AG04450 (cell line): ENCODE results near the gene SHMT2. TPM values are rescaled to one million over a fixed set of nuclear protein-coding genes. Genes with fewer than 3 reads are reported as not detected.

ENCODE experiments used
- CTCF ChIA-PET: fragments of 300-600, 350-600 bp; formaldehyde crosslinking; extraction: SDS; loops from one replicate; lab custom pipeline; 2022; ENCODE audit warnings: antibody characterized with exemption, inconsistent platforms; lab: Charles Lee
- POLR2A ChIA-PET: fragments of 350-600 bp; formaldehyde crosslinking; extraction: SDS; loops from one replicate; lab custom pipeline; 2021; ENCODE audit warnings: antibody characterized with exemption, inconsistent platforms; lab: Yijun Ruan, JAX
- DNase-seq: peaks from one replicate; pipeline ENCODE4 v3.0.0-alpha.2; 2011; ENCODE audit warnings: low read depth, low spot score
- H3K27ac ChIP-seq: one replicate; pipeline ENCODE4 v1.5.1; 2012; ENCODE audit warnings: low read depth, low read length, control low read depth
- H3K27me3 ChIP-seq: one replicate; pipeline ENCODE4 v1.6.0; 2012; ENCODE audit warnings: low read length; ENCODE audit not compliant: control insufficient read depth, insufficient read depth
- H3K4me3 ChIP-seq: 2 replicates; pipeline ENCODE4 v1.5.1; 2011; ENCODE audit warnings: mild to moderate bottlenecking, low read depth, low read length, control low read depth
- H3K9me3 ChIP-seq: 2 replicates; pipeline ENCODE4 v1.5.1; 2012; ENCODE audit warnings: low read length; ENCODE audit not compliant: control insufficient read depth, insufficient read depth
- polyA minus RNA-seq: library from RNA; depleted of rRNA, polyadenylated mRNA; stranded (reverse); fragments of >200 nt; gene quantifications from 2 replicates; pipeline ENCODE4 v1.2.3, GENCODE V29; 2011; rRNA and poly(A)+ RNA removed
- polyA plus RNA-seq: library from polyadenylated mRNA; depleted of rRNA; stranded (reverse); fragments of >200 nt; gene quantifications from 2 replicates; pipeline ENCODE4 v1.2.3, GENCODE V29; 2011; rRNA removed
- TF ChIP-seq, protein P1 (sequence below): IDR thresholded peaks from 2 replicates; pipeline ENCODE4 v1.5.1; 2011; ENCODE audit warnings: low read depth, low read length, control low read depth, inconsistent platforms

SHMT2 gene
- polyA plus RNA-seq (266 and 314 TPM in 2 replicates), polyA minus RNA-seq (213 and 339 TPM in 2 replicates)

GRCh38 chr12:57229634-57230380 lies at the start of gene SHMT2:
Gene SHMT2 (plus strand): TSS chr12:57229711. CDS start chr12:57229779, 68 bp downstream.
- Histone ChIP-seq H3K4me3 (peak within 1 kb of the TSS; percentile 87), H3K27ac (peak within 1 kb of the TSS; percentile 99), H3K9me3 (no peaks in the 10 kb centered on the region), H3K27me3 (no peaks in the 10 kb centered on the region)
- CTCF ChIA-PET = interaction anchor here (0.8 to 4.8 kb wide), 6 partner anchors 9 to 229 kb away, joined by 4 to 46 read pairs (median 24); partner anchors contain the start of gene GLI1
- peak; percentile 92 for DNase-seq
- TF ChIP-seq, protein P1, sequence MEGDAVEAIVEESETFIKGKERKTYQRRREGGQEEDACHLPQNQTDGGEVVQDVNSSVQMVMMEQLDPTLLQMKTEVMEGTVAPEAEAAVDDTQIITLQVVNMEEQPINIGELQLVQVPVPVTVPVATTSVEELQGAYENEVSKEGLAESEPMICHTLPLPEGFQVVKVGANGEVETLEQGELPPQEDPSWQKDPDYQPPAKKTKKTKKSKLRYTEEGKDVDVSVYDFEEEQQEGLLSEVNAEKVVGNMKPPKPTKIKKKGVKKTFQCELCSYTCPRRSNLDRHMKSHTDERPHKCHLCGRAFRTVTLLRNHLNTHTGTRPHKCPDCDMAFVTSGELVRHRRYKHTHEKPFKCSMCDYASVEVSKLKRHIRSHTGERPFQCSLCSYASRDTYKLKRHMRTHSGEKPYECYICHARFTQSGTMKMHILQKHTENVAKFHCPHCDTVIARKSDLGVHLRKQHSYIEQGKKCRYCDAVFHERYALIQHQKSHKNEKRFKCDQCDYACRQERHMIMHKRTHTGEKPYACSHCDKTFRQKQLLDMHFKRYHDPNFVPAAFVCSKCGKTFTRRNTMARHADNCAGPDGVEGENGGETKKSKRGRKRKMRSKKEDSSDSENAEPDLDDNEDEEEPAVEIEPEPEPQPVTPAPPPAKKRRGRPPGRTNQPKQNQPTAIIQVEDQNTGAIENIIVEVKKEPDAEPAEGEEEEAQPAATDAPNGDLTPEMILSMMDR = no peak
- POLR2A ChIA-PET = interaction anchor here (0.6 to 2.6 kb wide), 14 partner anchors 8 to 142 kb away, joined by 3 to 58 read pairs (median 4); partner anchors contain the start of genes NAB2, NXPH4 and STAT6

- H3K27me3 ChIP-seq = no peaks in the 10 kb centered on the region
- CTCF ChIA-PET = interaction anchor here (0.8 to 2.8 kb wide), 3 partner anchors 8 to 57 kb away, joined by 4 to 13 read pairs (median 4); no protein-coding TSS in a partner anchor
- TF ChIP-seq, protein P1 = no peak
- H3K27ac ChIP-seq = peak overlapping the region; percentile 11
- H3K4me3 ChIP-seq = no peak overlapping the region
- no peak for DNase-seq
- POLR2A ChIA-PET = interaction anchor here (0.6 to 1.4 kb wide), 3 partner anchors 17 to 102 kb away, joined by 3 read pairs; partner anchors contain the start of genes NEMP1 and SHMT2
- no peaks in the 10 kb centered on the region; the same call in 1 of the 2 replicates for H3K9me3 ChIP-seq
Observed at GRCh38 chr12:57180321-57180989, 49.1 kb upstream of the SHMT2 start.

DNA sequence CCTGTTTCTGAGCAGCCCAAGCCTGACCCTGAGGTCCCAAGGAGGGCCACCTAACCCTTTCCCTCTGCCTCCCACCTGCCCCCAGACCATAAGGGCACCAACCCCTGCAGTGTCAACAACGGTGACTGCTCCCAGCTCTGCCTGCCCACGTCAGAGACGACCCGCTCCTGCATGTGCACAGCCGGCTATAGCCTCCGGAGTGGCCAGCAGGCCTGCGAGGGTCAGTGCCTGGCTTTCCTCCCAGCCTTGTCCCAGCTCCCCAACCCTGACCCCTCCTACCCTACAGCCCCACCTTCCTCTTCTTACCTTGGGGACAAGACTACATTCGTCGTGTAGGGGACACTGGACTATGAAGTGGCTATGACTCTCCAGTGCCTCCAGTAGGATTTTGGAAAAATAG lies 48.4 kb upstream of the SHMT2 start:
- ChIA-PET POLR2A (interaction anchor here (1.0 to 1.4 kb wide), 2 partner anchors 49 to 102 kb away, joined by 3 read pairs; partner anchors contain the start of genes NEMP1 and SHMT2), CTCF (interaction anchor here (0.8 to 2.8 kb wide), 3 partner anchors 9 to 112 kb away, joined by 4 to 13 read pairs (median 6); no protein-coding TSS in a partner anchor)
- Histone ChIP-seq H3K4me3 (no peak overlapping the region), H3K27me3 (no peaks in the 10 kb centered on the region), H3K9me3 (no peaks in the 10 kb centered on the region; the same call in 1 of the 2 replicates), H3K27ac (no peak overlapping the region)
- TF ChIP-seq, protein P1 = no peak
- DNase-seq = no peak

DNA sequence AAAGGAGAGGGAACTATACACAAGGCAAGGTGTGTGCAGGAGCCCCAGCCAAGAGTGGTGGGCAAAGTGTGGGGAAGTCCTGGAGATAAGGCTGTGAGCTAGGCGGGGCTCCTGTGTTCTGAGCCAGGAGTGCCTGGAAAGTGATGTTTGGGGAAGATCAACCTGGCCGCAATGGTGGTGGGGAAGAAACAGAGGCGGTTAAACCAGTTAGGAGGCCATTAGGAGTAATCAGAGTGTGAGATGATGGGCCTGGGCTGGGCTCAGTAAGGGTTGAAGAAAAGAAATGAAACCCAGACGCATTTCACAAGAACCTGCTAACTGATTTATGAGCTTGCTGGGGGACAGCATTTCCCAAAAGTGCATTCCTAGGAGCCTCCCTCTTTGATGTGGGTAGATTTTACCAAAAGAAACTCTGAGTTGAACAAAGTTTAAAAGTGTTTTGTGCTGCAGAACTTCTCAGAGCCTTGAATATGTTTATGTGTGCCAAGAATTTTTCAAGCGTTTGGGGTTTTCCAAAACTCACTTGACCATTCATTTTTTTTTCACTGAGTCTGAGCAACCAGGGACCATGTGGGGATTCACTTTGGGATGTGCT lies 47.9 kb upstream of the SHMT2 start:
- Histone ChIP-seq H3K27me3 (no peaks in the 10 kb centered on the region), H3K9me3 (no peaks in the 10 kb centered on the region; the same call in 1 of the 2 replicates), H3K27ac (no peak overlapping the region), H3K4me3 (no peak overlapping the region)
- CTCF ChIA-PET = interaction anchor here (0.6 to 2.8 kb wide), 6 partner anchors 54 to 160 kb away, joined by 3 to 13 read pairs (median 5); partner anchors contain the start of gene LRP1
- DNase-seq = no peak
- POLR2A ChIA-PET = no interaction called here
- TF ChIP-seq, protein P1 = no peak
